ENCODE results near the gene CRACR2A. TPM values are rescaled to one million over a fixed set of nuclear protein-coding genes. Genes with fewer than 3 reads are reported as not detected.

Gene CRACR2A
- total and polyA plus RNA-seq, 9 of the 15 experiments (the other 6 are each of a cell fraction or from before 2014, with no cell fraction given): 2.1 to 15.1 (median 10.4) TPM

DNA sequence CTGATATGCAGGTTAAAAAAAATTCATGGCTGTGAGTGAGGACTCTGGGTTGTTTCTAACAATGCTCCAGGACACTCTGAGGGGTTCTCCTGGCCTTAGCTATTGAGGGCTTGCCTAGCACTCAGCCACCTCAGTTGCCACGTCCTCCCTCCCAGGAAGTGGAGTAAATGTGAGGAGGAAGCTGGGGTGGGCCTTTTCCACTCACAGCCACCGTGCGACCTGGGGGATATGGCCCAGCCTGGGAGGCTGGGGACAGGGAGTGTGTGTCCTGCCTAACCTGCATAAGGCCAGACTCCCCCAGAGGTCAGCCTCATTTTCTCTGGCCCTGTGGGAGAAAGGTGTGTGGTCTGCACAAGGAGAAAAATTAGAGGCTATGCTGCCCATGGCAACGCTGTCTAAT, 83.3 kb downstream of the CRACR2A start:
- ChIA-PET POLR2A (interaction anchor here (0.5 kb wide), 1 partner anchor 1890 kb away, joined by 3 read pairs; no protein-coding TSS in a partner anchor), CTCF (ENCODE audit: low intra/inter-chr PET ratio) (no interaction called here)
- no peaks in the 10 kb centered on the region for H3K27me3 ChIP-seq (ENCODE audit: control insufficient read depth in 2 of 2, insufficient read depth in 2 of 2, low read length in 2 of 2)
- in situ Hi-C loops (cut with MboI): no loop called here
- H3K9me3 ChIP-seq (replicated peaks; ENCODE audit: control insufficient read depth, insufficient read depth, low read depth, low read length): no peaks in the 10 kb centered on the region
- no peaks in the 10 kb centered on the region for H3K79me2 ChIP-seq (ENCODE audit: control insufficient read depth, insufficient read depth, low read length)
- H3K27ac ChIP-seq (ENCODE audit: extremely low read depth, low read depth, low read length): no peak overlapping the region
- no peak overlapping the region for H2AFZ ChIP-seq (ENCODE audit: low read depth, low read length)
- no peak overlapping the region for H3K4me2 ChIP-seq (ENCODE audit: insufficient read depth, low read length)
- no peaks in the 10 kb centered on the region for H4K20me1 ChIP-seq (replicated peaks; ENCODE audit: control insufficient read depth, insufficient read depth, low read length)
- no peak overlapping the region for H3K4me3 ChIP-seq
- TF ChIP-seq SIN3A (IDR thresholded peaks at IDR 0.05; ENCODE audit: borderline replicate concordance in 2 of 2, control insufficient read depth in 1 of 2, low read depth in 2 of 2, low read length in 2 of 2) (no peak), PRPF4 (IDR thresholded peaks at IDR 0.05; ENCODE audit: insufficient read depth, low read depth, low read length, poor library complexity, severe bottlenecking) (no peak), PHF21A (IDR thresholded peaks at IDR 0.05; ENCODE audit: borderline replicate concordance, low read depth) (no peak), CREM (IDR thresholded peaks at IDR 0.05; ENCODE audit: low read depth) (no peak), ZNF165 (CRISPR knock-in tag; IDR thresholded peaks at IDR 0.05; ENCODE audit: borderline replicate concordance) (no peak), HDAC1 (IDR thresholded peaks at IDR 0.05) (no peak), FOSL1 (tag; conservative IDR thresholded peaks at IDR 0.05) (no peak), CHD2 (IDR thresholded peaks at IDR 0.05; ENCODE audit: low read depth, low read length) (no peak), HNRNPUL1 (IDR thresholded peaks at IDR 0.05; ENCODE audit: low read length) (no peak), XRCC5 (IDR thresholded peaks at IDR 0.05; ENCODE audit: low read depth, low read length) (no peak), ZEB2 (IDR thresholded peaks at IDR 0.05) (no peak), ARNT (IDR thresholded peaks at IDR 0.05) (no peak)
- TF ChIP-seq, protein P1, sequence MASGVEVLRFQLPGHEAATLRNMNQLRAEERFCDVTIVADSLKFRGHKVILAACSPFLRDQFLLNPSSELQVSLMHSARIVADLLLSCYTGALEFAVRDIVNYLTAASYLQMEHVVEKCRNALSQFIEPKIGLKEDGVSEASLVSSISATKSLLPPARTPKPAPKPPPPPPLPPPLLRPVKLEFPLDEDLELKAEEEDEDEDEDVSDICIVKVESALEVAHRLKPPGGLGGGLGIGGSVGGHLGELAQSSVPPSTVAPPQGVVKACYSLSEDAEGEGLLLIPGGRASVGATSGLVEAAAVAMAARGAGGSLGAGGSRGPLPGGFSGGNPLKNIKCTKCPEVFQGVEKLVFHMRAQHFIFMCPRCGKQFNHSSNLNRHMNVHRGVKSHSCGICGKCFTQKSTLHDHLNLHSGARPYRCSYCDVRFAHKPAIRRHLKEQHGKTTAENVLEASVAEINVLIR (CRISPR knock-in tag; IDR thresholded peaks at IDR 0.05): no peak
- FAIRE-seq: no peak
- 92% methylated on average over 3 of the region's 4 CpGs for WGBS (ENCODE audit: insufficient coverage, low coverage, missing lambda C conversion rate)
- H3K36me3 ChIP-seq (ENCODE audit: control insufficient read depth, insufficient read depth, low read length): peaks cover 43% of the 10 kb centered on the region; the same call in 2 of the 3 replicates
- intact Hi-C loops (cut with micrococcal nuclease): no loop called here
- no peaks in the 10 kb centered on the region for H3K9me1 ChIP-seq (ENCODE audit: control insufficient read depth, insufficient read depth, low read length)
- no peaks in the 10 kb centered on the region for H3K4me1 ChIP-seq (replicated peaks in 1 of 2; ENCODE audit: control insufficient read depth in 2 of 2, insufficient read depth in 2 of 2, low read length in 2 of 2)
- no peak for DNase-seq (ENCODE audit: extremely low read depth in 1 of 4, low spot score in 3 of 4)
- H3K9ac ChIP-seq (ENCODE audit: insufficient read depth in 1 of 2, low read depth in 2 of 2, low read length in 2 of 2): no peak overlapping the region
- ATAC-seq: no peak
- BruUV-seq (replicated peaks): no TSS peak

All from K562 (cell line).